ENCODE results near the gene TMEM39B. TPM values are rescaled to one million over a fixed set of nuclear protein-coding genes. Genes with fewer than 3 reads are reported as not detected.

TMEM39B gene
- total and polyA plus RNA-seq, 2 experiments from 2014 or later, result 10.1 to 17.8 TPM

DNA sequence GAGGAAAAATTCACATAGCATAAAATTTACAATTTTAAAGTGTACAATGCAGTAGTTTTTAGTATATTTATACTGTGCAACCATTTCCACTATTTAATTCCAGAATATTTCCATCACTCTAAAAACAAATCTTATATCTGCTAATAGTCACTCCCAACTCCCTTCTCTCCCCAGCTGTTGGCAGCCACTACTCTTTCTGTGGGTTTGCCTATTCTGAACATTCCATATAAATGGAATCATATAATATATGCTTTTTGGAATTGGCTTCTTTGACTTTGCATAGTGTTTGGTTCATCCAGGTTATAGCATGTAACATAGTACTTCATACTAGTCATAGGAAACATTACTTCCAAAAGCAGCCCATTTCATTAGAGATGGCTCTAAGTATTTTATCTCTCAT is 25.0 kb upstream of the TMEM39B start (continued):
- TF ChIP-seq, protein P1, sequence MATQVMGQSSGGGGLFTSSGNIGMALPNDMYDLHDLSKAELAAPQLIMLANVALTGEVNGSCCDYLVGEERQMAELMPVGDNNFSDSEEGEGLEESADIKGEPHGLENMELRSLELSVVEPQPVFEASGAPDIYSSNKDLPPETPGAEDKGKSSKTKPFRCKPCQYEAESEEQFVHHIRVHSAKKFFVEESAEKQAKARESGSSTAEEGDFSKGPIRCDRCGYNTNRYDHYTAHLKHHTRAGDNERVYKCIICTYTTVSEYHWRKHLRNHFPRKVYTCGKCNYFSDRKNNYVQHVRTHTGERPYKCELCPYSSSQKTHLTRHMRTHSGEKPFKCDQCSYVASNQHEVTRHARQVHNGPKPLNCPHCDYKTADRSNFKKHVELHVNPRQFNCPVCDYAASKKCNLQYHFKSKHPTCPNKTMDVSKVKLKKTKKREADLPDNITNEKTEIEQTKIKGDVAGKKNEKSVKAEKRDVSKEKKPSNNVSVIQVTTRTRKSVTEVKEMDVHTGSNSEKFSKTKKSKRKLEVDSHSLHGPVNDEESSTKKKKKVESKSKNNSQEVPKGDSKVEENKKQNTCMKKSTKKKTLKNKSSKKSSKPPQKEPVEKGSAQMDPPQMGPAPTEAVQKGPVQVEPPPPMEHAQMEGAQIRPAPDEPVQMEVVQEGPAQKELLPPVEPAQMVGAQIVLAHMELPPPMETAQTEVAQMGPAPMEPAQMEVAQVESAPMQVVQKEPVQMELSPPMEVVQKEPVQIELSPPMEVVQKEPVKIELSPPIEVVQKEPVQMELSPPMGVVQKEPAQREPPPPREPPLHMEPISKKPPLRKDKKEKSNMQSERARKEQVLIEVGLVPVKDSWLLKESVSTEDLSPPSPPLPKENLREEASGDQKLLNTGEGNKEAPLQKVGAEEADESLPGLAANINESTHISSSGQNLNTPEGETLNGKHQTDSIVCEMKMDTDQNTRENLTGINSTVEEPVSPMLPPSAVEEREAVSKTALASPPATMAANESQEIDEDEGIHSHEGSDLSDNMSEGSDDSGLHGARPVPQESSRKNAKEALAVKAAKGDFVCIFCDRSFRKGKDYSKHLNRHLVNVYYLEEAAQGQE (IDR thresholded peaks at IDR 0.05; ENCODE audit: unreplicated experiment), result no peak

DNA sequence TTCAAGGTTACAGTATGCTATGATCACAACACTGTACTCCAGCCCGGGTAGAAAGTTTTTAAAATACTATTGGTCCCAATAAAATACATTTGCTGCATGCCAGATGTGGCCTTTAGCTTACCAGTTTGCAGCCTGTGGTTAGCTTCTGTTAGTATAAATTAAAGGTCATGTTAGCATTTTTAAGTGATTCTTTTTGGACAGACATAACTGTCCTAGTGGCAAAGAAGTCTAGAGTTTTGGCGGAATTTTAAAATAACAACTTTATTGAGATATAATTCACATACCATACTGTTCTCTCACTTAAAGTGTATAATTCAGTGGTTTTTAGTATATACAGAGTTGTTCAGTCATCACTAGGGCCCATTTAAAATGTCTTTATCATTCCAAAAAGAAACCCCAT is 24.3 kb upstream of the TMEM39B start:
- Histone ChIP-seq H3K4me3 (no peak overlapping the region), H3K36me3 (ENCODE audit: insufficient read depth) (peaks cover 75% of the 10 kb centered on the region), H3K4me1 (ENCODE audit: insufficient read depth) (no peaks in the 10 kb centered on the region), H3K4me2 (no peak overlapping the region), H3F3A (replicated peaks; ENCODE audit: low read depth) (peaks cover 23% of the 10 kb centered on the region), H3K27me3 (ENCODE audit: insufficient read depth) (no peaks in the 10 kb centered on the region), H4K20me1 (replicated peaks; ENCODE audit: insufficient read depth) (peaks cover 48% of the 10 kb centered on the region), H3K79me2 (replicated peaks; ENCODE audit: insufficient read depth) (peaks cover 3% of the 10 kb centered on the region; the same call in 1 of the 2 replicates), H3K9me2 (ENCODE audit: insufficient read depth) (no peaks in the 10 kb centered on the region), H3K27ac (ENCODE audit: low read depth) (no peak overlapping the region), H2AFZ (no peak overlapping the region)
- DNase-seq (ENCODE audit: low spot score) (no peak), ATAC-seq (no peak)
- H3K4me3 Mint-ChIP-seq, result no peak overlapping the region
- no peak for TF ChIP-seq STAT1 (IDR thresholded peaks at IDR 0.05; ENCODE audit: unreplicated experiment)
- no peak for TF ChIP-seq ZNF114 (CRISPR knock-in tag; IDR thresholded peaks at IDR 0.05)
- no peak for TF ChIP-seq EZH2phosphoT487 (IDR thresholded peaks at IDR 0.05; ENCODE audit: unreplicated experiment)
- TF ChIP-seq, protein P2, sequence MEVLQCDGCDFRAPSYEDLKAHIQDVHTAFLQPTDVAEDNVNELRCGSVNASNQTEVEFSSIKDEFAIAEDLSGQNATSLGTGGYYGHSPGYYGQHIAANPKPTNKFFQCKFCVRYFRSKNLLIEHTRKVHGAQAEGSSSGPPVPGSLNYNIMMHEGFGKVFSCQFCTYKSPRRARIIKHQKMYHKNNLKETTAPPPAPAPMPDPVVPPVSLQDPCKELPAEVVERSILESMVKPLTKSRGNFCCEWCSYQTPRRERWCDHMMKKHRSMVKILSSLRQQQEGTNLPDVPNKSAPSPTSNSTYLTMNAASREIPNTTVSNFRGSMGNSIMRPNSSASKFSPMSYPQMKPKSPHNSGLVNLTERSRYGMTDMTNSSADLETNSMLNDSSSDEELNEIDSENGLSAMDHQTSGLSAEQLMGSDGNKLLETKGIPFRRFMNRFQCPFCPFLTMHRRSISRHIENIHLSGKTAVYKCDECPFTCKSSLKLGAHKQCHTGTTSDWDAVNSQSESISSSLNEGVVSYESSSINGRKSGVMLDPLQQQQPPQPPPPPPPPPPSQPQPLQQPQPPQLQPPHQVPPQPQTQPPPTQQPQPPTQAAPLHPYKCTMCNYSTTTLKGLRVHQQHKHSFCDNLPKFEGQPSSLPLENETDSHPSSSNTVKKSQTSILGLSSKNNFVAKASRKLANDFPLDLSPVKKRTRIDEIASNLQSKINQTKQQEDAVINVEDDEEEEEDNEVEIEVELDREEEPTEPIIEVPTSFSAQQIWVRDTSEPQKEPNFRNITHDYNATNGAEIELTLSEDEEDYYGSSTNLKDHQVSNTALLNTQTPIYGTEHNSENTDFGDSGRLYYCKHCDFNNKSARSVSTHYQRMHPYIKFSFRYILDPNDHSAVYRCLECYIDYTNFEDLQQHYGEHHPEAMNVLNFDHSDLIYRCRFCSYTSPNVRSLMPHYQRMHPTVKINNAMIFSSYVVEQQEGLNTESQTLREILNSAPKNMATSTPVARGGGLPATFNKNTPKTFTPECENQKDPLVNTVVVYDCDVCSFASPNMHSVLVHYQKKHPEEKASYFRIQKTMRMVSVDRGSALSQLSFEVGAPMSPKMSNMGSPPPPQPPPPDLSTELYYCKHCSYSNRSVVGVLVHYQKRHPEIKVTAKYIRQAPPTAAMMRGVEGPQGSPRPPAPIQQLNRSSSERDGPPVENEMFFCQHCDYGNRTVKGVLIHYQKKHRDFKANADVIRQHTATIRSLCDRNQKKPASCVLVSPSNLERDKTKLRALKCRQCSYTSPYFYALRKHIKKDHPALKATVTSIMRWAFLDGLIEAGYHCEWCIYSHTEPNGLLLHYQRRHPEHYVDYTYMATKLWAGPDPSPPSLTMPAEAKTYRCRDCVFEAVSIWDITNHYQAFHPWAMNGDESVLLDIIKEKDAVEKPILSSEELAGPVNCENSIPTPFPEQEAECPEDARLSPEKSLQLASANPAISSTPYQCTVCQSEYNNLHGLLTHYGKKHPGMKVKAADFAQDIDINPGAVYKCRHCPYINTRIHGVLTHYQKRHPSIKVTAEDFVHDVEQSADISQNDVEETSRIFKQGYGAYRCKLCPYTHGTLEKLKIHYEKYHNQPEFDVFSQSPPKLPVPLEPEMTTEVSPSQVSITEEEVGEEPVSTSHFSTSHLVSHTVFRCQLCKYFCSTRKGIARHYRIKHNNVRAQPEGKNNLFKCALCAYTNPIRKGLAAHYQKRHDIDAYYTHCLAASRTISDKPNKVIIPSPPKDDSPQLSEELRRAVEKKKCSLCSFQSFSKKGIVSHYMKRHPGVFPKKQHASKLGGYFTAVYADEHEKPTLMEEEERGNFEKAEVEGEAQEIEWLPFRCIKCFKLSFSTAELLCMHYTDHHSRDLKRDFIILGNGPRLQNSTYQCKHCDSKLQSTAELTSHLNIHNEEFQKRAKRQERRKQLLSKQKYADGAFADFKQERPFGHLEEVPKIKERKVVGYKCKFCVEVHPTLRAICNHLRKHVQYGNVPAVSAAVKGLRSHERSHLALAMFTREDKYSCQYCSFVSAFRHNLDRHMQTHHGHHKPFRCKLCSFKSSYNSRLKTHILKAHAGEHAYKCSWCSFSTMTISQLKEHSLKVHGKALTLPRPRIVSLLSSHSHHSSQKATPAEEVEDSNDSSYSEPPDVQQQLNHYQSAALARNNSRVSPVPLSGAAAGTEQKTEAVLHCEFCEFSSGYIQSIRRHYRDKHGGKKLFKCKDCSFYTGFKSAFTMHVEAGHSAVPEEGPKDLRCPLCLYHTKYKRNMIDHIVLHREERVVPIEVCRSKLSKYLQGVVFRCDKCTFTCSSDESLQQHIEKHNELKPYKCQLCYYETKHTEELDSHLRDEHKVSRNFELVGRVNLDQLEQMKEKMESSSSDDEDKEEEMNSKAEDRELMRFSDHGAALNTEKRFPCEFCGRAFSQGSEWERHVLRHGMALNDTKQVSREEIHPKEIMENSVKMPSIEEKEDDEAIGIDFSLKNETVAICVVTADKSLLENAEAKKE (CRISPR knock-in tag; IDR thresholded peaks at IDR 0.05), result no peak
- TF ChIP-seq EZH2 (IDR thresholded peaks at IDR 0.05; ENCODE audit: low read depth, unreplicated experiment), result no peak
- no peak for TF ChIP-seq JUNB (IDR thresholded peaks at IDR 0.05; ENCODE audit: unreplicated experiment)
- TF ChIP-seq, protein P1 (IDR thresholded peaks at IDR 0.05; ENCODE audit: unreplicated experiment), result no peak
- TF ChIP-seq, protein P3, sequence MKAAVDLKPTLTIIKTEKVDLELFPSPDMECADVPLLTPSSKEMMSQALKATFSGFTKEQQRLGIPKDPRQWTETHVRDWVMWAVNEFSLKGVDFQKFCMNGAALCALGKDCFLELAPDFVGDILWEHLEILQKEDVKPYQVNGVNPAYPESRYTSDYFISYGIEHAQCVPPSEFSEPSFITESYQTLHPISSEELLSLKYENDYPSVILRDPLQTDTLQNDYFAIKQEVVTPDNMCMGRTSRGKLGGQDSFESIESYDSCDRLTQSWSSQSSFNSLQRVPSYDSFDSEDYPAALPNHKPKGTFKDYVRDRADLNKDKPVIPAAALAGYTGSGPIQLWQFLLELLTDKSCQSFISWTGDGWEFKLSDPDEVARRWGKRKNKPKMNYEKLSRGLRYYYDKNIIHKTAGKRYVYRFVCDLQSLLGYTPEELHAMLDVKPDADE (IDR thresholded peaks at IDR 0.05), result no peak
- no peak for TF ChIP-seq CREB1 (CRISPR knock-in tag; IDR thresholded peaks at IDR 0.05; ENCODE audit: low read depth)
- no peaks in the 10 kb centered on the region for H3K27me3 Mint-ChIP-seq (ENCODE audit: insufficient read depth, low read depth, poor library complexity)
- H3K9me3 Mint-ChIP-seq, result no peaks in the 10 kb centered on the region
- peaks cover 62% of the 10 kb centered on the region for H3K36me3 Mint-ChIP-seq (ENCODE audit: low read depth)
- H3K4me1 Mint-ChIP-seq, result no peaks in the 10 kb centered on the region; the same call in 2 of the 3 replicates
- no peak overlapping the region for H3K27ac Mint-ChIP-seq

Data from GM23338 (cell line).